Peyer's patch (tissue), 4 donors: ENCODE measurements around the gene BAK1. TPM values are rescaled to one million over a fixed set of nuclear protein-coding genes. Genes with fewer than 3 reads are reported as not detected.
"Not testable (repeated sequence)": the region's sequence is repeated elsewhere in the genome, so short reads cannot be mapped to it uniquely, and the experiment has no call there.

Source experiments
- DNase-seq, 3 donors: peaks; one replicate each; pipeline ENCODE4 v3.0.0-alpha.2; 2017 to 2019
- H3K27ac ChIP-seq, 4 donors: fragments of 200-600 bp; sonication (generic); one replicate each; pipeline ENCODE4 v1.5.1; 2016 to 2019
- H3K27me3 ChIP-seq, 2 donors: fragments of 200-600 bp; sonication (generic); one replicate each; pipeline ENCODE4 v1.5.1; 2019
- H3K36me3 ChIP-seq, 3 donors: fragments of 200-600 bp; sonication (generic); one replicate each; pipeline ENCODE4 v1.5.1; 2016 to 2019
- H3K4me1 ChIP-seq, 4 donors: fragments of 200-600 bp; sonication (generic); one replicate each; pipeline ENCODE4 v1.5.1; 2016 to 2019
- H3K4me3 ChIP-seq, 4 donors: fragments of 200-600 bp; sonication (generic); 1 replicate in 3 of 4; 2 replicates in 1 of 4; pipeline ENCODE4 v1.5.1; 2016 to 2019; ENCODE audit warnings: mild to moderate bottlenecking in 1 of 4
- H3K9me3 ChIP-seq, 4 donors: fragments of 200-600 bp; sonication (generic); one replicate each; pipeline ENCODE4 v1.5.1; 2016 to 2019; ENCODE audit warnings: mild to moderate bottlenecking in 1 of 4
- POLR2A ChIP-seq, 2 donors: fragments of 450-650 bp; IDR thresholded peaks; one replicate each; pipeline ENCODE4 v1.5.1; 2017; ENCODE audit warnings: antibody characterized with exemption in 2 of 2, mild to moderate bottlenecking in 2 of 2, moderate library complexity in 2 of 2
- total RNA-seq, 4 donors: library from RNA; depleted of rRNA; stranded (reverse); fragments of >200 nt; gene quantifications; one replicate each; pipeline ENCODE4 v1.1.0, GENCODE V29; 2016
- TF ChIP-seq, protein P1 (sequence below), 6 experiments: fragments of 450-650 bp in 4 of 6; fragments of 200-600 bp in 2 of 6; sonication (generic) in 1 of 6; IDR thresholded peaks; one replicate each; pipeline ENCODE4 v1.5.1; 2017 to 2019; ENCODE audit warnings: antibody characterized with exemption in 6 of 6, mild to moderate bottlenecking in 3 of 6, moderate library complexity in 1 of 6

Gene BAK1
- total RNA-seq, 4 donors from 2014 or later = 28.9 to 71.7 (median 66.3) TPM

GRCh38 chr6:33547499-33547898 is 32.6 kb downstream of the BAK1 start:
- Histone ChIP-seq H3K4me1 (no peaks in the 10 kb centered on the region), H3K9me3 (no peaks in the 10 kb centered on the region), H3K27me3 (no peaks in the 10 kb centered on the region), H3K4me3 (no peak overlapping the region), H3K27ac (no peak overlapping the region), H3K36me3 (no peaks in the 10 kb centered on the region)
- no peak for DNase-seq
- TF ChIP-seq, protein P1, sequence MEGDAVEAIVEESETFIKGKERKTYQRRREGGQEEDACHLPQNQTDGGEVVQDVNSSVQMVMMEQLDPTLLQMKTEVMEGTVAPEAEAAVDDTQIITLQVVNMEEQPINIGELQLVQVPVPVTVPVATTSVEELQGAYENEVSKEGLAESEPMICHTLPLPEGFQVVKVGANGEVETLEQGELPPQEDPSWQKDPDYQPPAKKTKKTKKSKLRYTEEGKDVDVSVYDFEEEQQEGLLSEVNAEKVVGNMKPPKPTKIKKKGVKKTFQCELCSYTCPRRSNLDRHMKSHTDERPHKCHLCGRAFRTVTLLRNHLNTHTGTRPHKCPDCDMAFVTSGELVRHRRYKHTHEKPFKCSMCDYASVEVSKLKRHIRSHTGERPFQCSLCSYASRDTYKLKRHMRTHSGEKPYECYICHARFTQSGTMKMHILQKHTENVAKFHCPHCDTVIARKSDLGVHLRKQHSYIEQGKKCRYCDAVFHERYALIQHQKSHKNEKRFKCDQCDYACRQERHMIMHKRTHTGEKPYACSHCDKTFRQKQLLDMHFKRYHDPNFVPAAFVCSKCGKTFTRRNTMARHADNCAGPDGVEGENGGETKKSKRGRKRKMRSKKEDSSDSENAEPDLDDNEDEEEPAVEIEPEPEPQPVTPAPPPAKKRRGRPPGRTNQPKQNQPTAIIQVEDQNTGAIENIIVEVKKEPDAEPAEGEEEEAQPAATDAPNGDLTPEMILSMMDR (IDR thresholded peaks at IDR 0.05) = no peak
- no peak for TF ChIP-seq POLR2A (IDR thresholded peaks at IDR 0.05)

DNA sequence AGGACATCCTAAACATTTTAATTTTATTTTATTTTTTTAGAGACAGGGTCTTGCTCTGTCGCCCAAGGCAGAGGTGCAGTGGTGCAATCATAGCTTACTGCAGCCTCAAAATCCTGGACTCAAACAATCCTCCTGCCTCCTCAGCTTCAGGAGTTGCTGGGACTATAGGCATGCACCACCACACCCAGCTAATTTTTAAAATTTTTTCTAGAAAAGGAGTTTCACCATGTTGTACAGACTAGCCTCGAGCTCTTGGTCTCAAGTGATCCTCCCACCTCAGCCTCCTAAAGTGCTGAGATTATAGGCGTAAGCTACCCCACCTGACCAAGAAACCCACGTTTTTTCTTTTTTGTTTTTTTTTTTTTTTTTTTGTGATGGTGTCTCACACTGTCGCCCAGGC is 33.3 kb downstream of the BAK1 start:
- H3K9me3 ChIP-seq = no peaks in the 10 kb centered on the region
- no peaks in the 10 kb centered on the region for H3K4me1 ChIP-seq
- no peak for DNase-seq
- no peak overlapping the region for H3K27ac ChIP-seq
- H3K27me3 ChIP-seq = no peaks in the 10 kb centered on the region
- TF ChIP-seq, protein P1 (IDR thresholded peaks at IDR 0.05) = no peak
- no peak for TF ChIP-seq POLR2A (IDR thresholded peaks at IDR 0.05)
- no peak overlapping the region for H3K4me3 ChIP-seq
- H3K36me3 ChIP-seq = no peaks in the 10 kb centered on the region

GRCh38 chr6:33545292-33545691 is 34.8 kb downstream of the BAK1 start:
- DNase-seq, H3K9me3 ChIP-seq, H3K4me1 ChIP-seq, H3K27ac ChIP-seq, H3K27me3 ChIP-seq, H3K4me3 ChIP-seq, H3K36me3 ChIP-seq: not testable (repeated sequence)

DNA sequence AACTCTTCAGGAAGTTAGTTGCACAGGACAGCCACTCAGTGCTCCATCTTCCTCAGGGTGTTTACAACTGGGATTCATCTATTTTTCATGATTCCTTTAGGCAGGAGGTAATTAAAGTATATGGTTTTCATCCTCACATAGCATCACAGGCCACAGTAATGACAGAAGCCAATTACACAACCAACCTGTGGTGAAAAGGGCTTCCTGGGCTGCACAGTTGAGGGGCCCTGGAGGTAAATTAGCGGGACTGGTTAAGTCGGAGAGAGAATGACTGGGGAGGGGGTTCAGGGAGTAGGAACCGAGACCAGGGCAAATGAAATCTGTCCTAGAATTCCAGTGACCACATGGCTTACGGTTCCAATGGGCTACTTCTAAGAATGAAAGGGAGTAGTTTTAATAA is 37.0 kb downstream of the BAK1 start:
- Histone ChIP-seq H3K36me3 (no peaks in the 10 kb centered on the region), H3K27me3 (no peaks in the 10 kb centered on the region), H3K4me3 (no peak overlapping the region), H3K9me3 (no peaks in the 10 kb centered on the region), H3K27ac (no peak overlapping the region), H3K4me1 (no peaks in the 10 kb centered on the region)
- TF ChIP-seq POLR2A (IDR thresholded peaks at IDR 0.05) = no peak
- TF ChIP-seq, protein P1 (IDR thresholded peaks at IDR 0.05) = no peak
- no peak for DNase-seq

DNA sequence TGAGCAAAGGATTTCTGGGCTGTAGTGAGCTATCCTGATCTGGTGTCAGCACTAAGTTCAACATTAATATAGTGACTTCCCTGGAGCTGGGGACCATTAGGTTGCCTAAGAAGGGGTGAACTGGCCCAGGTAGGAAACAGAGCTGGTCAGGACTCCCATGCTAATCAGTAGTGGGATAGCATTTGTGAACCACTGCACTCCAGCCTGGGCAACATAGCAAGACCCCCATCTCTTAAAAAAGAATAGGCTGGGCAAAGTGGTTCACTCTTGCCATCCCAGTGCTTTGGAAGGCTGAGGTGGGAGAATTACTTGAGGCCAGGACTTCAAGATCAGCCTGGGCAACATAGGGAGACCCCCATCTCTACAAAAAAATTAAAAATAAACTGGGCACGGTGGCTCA is 39.3 kb downstream of the BAK1 start:
- no peak for DNase-seq

GRCh38 chr6:33534702-33535101 is 45.4 kb downstream of the BAK1 start:
- no peaks in the 10 kb centered on the region for H3K9me3 ChIP-seq
- no peak overlapping the region for H3K27ac ChIP-seq
- no peak overlapping the region for H3K4me3 ChIP-seq
- H3K4me1 ChIP-seq = no peaks in the 10 kb centered on the region
- H3K27me3 ChIP-seq = no peaks in the 10 kb centered on the region
- H3K36me3 ChIP-seq = no peaks in the 10 kb centered on the region
- no peak for DNase-seq
- no peak for TF ChIP-seq POLR2A (IDR thresholded peaks at IDR 0.05)
- TF ChIP-seq, protein P1 (IDR thresholded peaks at IDR 0.05) = no peak

More for the DNA sequence above, 39.3 kb downstream of the BAK1 start:
- Histone ChIP-seq H3K9me3 (no peaks in the 10 kb centered on the region), H3K36me3 (no peaks in the 10 kb centered on the region), H3K27ac (no peak overlapping the region), H3K4me1 (no peaks in the 10 kb centered on the region), H3K27me3 (no peaks in the 10 kb centered on the region), H3K4me3 (no peak overlapping the region)
- TF ChIP-seq, protein P1 (IDR thresholded peaks at IDR 0.05) = no peak
- no peak for TF ChIP-seq POLR2A (IDR thresholded peaks at IDR 0.05)

- H3K4me1 ChIP-seq, H3K4me3 ChIP-seq, H3K36me3 ChIP-seq, H3K9me3 ChIP-seq, H3K27me3 ChIP-seq, H3K27ac ChIP-seq: not testable (repeated sequence)
- DNase-seq = peak in 1 of 3 donors; percentile 19
These were observed 46.8 kb downstream of the BAK1 start for GRCh38 chr6:33533163-33533869.

DNA sequence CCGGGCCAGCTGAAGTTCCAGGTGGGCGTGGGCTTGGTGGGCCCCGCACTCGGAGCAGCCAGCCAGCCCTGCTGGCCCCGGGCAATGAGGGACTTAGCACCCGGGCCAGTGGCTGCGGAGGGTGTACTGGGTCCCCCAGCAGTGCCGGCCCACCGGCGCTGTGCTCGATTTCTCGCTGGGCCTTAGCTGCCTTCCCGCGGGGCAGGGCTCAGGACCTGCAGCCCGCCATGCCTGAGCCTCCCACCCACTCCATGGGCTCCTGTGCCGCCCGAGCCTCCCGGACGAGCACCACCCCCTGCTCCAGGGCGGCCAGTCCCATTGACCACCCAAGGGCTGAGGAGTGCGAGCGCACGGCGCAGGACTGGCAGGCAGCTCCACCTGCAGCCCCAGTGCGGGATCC is 47.6 kb downstream of the BAK1 start:
- not testable (repeated sequence) for H3K4me1 ChIP-seq, H3K9me3 ChIP-seq

DNA sequence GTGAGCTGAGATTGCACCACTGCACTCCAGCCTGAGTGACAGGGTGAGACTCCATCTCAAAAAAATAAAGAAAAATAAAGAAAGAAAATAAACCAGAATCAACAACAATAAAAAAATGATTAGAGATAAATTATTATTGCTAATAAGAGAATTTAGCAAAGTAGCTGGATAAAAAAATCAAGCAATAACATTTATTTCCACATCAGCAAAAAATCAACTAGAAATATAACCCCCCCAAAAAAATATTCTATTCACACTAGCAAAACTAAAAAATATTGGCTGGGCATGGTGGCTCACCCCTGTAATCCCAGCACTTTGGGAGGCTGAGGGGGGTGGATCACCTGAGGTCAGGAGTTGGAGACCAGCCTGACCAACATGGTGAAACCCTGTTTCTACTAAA is 49.5 kb downstream of the BAK1 start:
- H3K4me3 ChIP-seq, DNase-seq, H3K36me3 ChIP-seq, H3K4me1 ChIP-seq, H3K27ac ChIP-seq, H3K27me3 ChIP-seq, H3K9me3 ChIP-seq: not testable (repeated sequence)

More for the DNA sequence above, 47.6 kb downstream of the BAK1 start:
- DNase-seq, H3K4me3 ChIP-seq, H3K36me3 ChIP-seq, H3K27ac ChIP-seq, H3K27me3 ChIP-seq: not testable (repeated sequence)
